Measurements from ENCODE around the gene UBASH3B.
"Not testable (repeated sequence)": the region's sequence is repeated elsewhere in the genome, so short reads cannot be mapped to it uniquely, and the experiment has no call there.

GRCh38 chr11:122625501-122625900 is 30.0 kb upstream of the UBASH3B start:
- not testable (repeated sequence) for TF ChIP-seq SP1, ELF4 (IDR thresholded peaks at IDR 0.05)

Data from HEK293T (cell line).